ENCODE results near the gene TBX1. TPM values are rescaled to one million over a fixed set of nuclear protein-coding genes. Genes with fewer than 3 reads are reported as not detected.

The TBX1 gene
- total and polyA plus RNA-seq, 2 of the 8 experiments (the other 6 are each of a cell fraction or from before 2014, with no cell fraction given) = 0.28 TPM; not detected in 1

DNA sequence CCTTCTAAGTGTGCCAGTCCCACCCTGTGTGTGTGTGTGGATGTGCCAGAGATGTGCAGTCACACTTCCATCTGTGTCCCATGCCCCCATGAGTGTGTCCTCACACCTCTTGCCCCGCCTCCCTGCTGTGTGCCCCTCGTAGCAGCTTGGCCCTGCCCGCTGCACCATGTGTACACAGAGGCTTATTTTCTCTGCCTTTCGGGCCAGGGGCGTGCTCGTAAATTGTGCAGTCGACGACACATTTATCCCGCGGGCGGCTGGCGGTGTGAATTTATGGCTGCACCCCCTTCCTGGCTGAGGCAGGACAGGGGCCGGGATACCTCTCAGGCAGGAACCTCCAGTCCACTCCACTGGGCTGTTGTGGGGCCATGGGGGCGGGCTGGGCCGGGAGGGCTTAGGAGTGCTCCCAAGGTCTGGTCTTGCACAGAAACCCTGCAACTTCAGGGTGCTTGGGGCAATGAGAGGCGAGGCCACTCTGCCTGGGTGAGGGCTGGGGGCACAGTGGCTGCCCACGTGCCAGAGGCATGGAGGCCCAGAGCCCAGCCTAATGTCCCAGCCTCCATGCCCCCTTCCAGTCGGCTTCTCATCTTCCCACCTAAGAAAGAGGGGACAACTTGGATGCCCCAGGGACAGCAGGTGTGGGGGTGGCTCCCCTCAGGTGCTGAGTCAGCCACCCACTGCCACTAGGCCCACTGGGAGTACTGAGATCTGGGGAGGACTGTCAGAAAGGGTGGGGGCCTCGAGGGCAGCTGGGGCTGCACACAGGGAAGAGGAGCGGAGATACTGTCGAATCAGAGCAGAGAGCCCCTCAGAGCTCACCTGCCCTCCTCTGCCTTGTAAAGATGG, 24.7 kb upstream of the TBX1 start (continued):
- no peak for TF ChIP-seq TCF12 (IDR thresholded peaks at IDR 0.05; ENCODE audit: low read depth, low read length)
